ENCODE data around the gene PLD4.

PLD4 gene

DNA sequence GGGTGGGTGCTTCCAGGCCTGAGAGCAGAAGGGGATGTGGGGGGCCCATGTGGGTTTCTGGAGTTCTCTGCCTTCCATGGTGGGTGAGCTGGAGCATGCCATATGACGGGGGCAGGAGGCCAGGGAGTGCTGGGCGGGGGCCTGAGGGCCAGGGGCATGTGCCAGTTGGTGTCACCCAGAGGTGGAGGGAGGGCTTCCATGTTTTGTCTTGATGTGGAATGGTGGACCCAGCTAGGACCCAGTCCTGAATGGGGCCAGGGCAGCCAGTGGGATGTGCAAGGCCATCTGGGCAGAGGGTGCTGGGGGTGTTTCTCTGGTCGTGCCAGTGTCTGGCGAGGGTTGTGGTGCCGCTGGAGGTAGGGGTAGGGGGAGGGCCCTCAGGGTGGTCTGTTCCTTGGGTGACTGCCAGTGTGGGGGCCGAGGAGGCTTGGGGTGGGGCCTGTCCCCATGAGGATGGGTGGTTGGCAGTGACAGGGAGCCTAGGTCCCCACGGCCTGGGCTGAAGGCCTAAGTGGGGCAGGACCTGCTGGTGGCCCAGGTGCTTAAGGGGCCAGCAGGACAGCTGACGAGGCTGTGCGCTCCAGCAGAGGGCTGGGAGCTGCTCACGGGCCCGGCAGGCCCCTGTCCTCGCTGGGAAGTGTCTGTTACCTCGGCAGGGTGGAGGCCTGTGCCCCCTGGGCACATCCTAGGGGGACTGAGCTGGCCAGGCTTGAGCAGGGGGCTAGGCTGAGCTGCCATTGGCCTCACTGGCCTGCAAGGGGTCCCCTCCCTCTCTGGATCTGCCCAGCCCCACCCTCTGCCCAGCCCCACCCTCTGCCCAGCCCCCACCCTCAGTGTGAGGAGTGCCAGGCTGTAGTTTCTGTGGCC lies 32.8 kb upstream of the PLD4 start:
- Histone ChIP-seq H3K4me3 (ENCODE audit: low read length, poor library complexity, severe bottlenecking) (no peak overlapping the region), H3K79me2 (ENCODE audit: insufficient read depth, low read length) (no peaks in the 10 kb centered on the region), H3K9me2 (replicated peaks; ENCODE audit: low read depth, low read length) (no peaks in the 10 kb centered on the region), H2AFZ (ENCODE audit: low read length) (no peak overlapping the region), H3K9me3 (ENCODE audit: insufficient read depth, low read depth, low read length) (no peaks in the 10 kb centered on the region), H4K20me1 (ENCODE audit: insufficient read depth, low read length, poor library complexity, severe bottlenecking) (no peaks in the 10 kb centered on the region), H3K4me2 (ENCODE audit: low read depth, low read length, poor library complexity, severe bottlenecking) (no peak overlapping the region), H3K27me3 (ENCODE audit: insufficient read depth, low read length, poor library complexity, severe bottlenecking) (no peaks in the 10 kb centered on the region), H3K4me1 (ENCODE audit: insufficient read depth, low read length, poor library complexity, severe bottlenecking) (no peaks in the 10 kb centered on the region), H3K36me3 (ENCODE audit: insufficient read depth, low read length) (no peaks in the 10 kb centered on the region), H3F3A (ENCODE audit: low read depth) (no peaks in the 10 kb centered on the region), H3K9ac (ENCODE audit: low read depth, low read length, poor library complexity, severe bottlenecking) (no peak overlapping the region)
- TF ChIP-seq, protein P1, sequence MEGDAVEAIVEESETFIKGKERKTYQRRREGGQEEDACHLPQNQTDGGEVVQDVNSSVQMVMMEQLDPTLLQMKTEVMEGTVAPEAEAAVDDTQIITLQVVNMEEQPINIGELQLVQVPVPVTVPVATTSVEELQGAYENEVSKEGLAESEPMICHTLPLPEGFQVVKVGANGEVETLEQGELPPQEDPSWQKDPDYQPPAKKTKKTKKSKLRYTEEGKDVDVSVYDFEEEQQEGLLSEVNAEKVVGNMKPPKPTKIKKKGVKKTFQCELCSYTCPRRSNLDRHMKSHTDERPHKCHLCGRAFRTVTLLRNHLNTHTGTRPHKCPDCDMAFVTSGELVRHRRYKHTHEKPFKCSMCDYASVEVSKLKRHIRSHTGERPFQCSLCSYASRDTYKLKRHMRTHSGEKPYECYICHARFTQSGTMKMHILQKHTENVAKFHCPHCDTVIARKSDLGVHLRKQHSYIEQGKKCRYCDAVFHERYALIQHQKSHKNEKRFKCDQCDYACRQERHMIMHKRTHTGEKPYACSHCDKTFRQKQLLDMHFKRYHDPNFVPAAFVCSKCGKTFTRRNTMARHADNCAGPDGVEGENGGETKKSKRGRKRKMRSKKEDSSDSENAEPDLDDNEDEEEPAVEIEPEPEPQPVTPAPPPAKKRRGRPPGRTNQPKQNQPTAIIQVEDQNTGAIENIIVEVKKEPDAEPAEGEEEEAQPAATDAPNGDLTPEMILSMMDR (conservative IDR thresholded peaks at IDR 0.05; ENCODE audit: low read length) = no peak
- TF ChIP-seq EZH2phosphoT487 (IDR thresholded peaks at IDR 0.05; ENCODE audit: borderline replicate concordance) = no peak

DNA sequence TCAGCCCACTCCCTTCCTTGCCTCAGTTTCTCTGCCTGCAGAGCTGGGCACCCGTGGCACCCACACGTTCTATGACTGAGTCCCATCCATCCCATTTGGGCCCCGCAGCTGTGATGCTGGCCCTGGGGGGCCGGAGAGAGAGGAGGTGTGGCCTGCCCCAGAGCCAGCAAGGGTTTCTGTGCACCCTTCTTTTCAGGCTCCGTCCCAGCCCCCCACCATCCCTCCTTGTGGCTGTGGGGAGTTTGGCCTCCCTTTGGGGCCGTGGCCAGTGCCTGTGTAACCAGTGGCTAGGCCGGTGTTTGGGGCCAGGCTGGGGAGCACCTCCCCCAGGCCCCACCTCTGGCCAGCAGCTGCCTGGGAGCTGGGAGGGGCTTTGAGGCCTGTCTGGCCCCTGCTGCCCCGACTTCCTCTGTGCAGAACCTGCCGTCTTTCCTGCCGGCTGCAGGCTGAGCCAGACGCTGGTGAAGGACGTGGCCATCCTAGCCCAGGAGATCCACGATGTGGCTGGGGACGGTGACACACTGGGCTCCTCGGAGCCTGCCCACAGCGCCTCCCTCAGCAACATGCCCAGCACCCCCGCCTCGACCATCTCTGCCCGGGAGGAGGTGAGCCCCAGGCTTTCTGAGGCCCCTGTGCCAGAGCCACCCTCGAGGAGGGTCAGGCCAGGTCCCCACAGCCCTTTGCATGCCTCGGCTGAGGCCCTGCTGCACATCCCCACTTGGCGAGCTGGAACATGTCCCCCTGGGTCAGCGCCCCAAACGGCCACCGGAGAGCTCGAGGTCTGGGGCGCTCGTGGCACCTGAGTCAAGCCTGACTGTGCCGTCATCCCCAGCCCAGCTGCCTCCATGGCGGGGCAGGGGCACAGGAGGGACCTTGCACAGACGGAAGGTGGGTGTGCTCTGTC lies 31.9 kb upstream of the PLD4 start:
- Histone ChIP-seq H3K9me2 (replicated peaks; ENCODE audit: low read depth, low read length) (no peaks in the 10 kb centered on the region), H3F3A (ENCODE audit: low read depth) (no peaks in the 10 kb centered on the region), H3K9ac (ENCODE audit: low read depth, low read length, poor library complexity, severe bottlenecking) (no peak overlapping the region), H3K4me3 (ENCODE audit: low read length, poor library complexity, severe bottlenecking) (no peak overlapping the region), H3K36me3 (ENCODE audit: insufficient read depth, low read length) (no peaks in the 10 kb centered on the region), H4K20me1 (ENCODE audit: insufficient read depth, low read length, poor library complexity, severe bottlenecking) (no peaks in the 10 kb centered on the region), H3K9me3 (ENCODE audit: insufficient read depth, low read depth, low read length) (no peaks in the 10 kb centered on the region), H2AFZ (ENCODE audit: low read length) (no peak overlapping the region), H3K27me3 (ENCODE audit: insufficient read depth, low read length, poor library complexity, severe bottlenecking) (no peaks in the 10 kb centered on the region), H3K4me1 (ENCODE audit: insufficient read depth, low read length, poor library complexity, severe bottlenecking) (no peaks in the 10 kb centered on the region), H3K79me2 (ENCODE audit: insufficient read depth, low read length) (no peaks in the 10 kb centered on the region), H3K4me2 (ENCODE audit: low read depth, low read length, poor library complexity, severe bottlenecking) (no peak overlapping the region)
- TF ChIP-seq EZH2phosphoT487 (IDR thresholded peaks at IDR 0.05; ENCODE audit: borderline replicate concordance) = no peak
- TF ChIP-seq, protein P1 (conservative IDR thresholded peaks at IDR 0.05; ENCODE audit: low read length) = no peak

DNA sequence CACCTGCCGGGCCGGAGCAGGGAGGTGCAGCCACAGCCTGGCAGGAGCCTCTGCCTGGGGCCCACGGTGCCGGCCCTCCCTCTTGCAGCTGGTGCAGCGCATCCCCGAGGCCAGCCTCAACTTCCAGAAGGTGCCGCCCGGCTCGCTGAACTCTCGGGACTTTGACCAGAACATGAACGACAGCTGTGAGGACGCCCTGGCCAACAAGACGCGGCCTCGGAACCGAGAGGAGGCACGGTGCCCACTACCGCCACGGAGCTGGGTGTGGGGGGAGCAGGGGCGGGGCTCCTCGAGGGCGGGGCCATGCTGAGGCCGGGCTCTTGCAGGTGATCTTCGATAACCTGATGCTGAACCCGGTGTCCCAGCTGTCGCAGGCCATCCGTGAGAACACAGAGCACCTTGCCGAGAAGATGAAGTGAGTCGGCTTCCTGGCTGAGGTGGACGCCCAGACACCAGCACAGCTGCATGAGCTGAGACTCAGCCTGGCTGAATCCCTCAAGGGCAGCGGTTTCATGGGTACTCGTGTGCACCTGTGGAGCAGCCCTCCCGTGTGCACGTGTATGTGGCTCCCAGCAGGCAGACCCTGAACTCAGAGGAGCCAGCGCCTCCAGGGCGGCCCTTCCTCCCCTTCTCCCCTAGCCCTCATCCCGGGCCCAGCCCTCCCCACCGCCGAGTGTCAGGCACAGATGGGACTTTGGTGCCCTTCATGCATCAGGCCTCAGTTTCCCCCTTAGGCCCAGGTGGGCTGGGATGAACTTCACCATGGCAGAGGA lies 31.1 kb upstream of the PLD4 start:
- Histone ChIP-seq H3K27me3 (ENCODE audit: insufficient read depth, low read length, poor library complexity, severe bottlenecking) (no peaks in the 10 kb centered on the region), H3K79me2 (ENCODE audit: insufficient read depth, low read length) (no peaks in the 10 kb centered on the region), H3F3A (ENCODE audit: low read depth) (no peaks in the 10 kb centered on the region), H3K36me3 (ENCODE audit: insufficient read depth, low read length) (no peaks in the 10 kb centered on the region), H3K9me2 (replicated peaks; ENCODE audit: low read depth, low read length) (no peaks in the 10 kb centered on the region), H4K20me1 (ENCODE audit: insufficient read depth, low read length, poor library complexity, severe bottlenecking) (no peaks in the 10 kb centered on the region), H3K4me2 (ENCODE audit: low read depth, low read length, poor library complexity, severe bottlenecking) (no peak overlapping the region), H3K9ac (ENCODE audit: low read depth, low read length, poor library complexity, severe bottlenecking) (no peak overlapping the region), H3K4me1 (ENCODE audit: insufficient read depth, low read length, poor library complexity, severe bottlenecking) (no peaks in the 10 kb centered on the region), H2AFZ (ENCODE audit: low read length) (no peak overlapping the region), H3K9me3 (ENCODE audit: insufficient read depth, low read depth, low read length) (no peaks in the 10 kb centered on the region), H3K4me3 (ENCODE audit: low read length, poor library complexity, severe bottlenecking) (no peak overlapping the region)
- TF ChIP-seq, protein P1 (conservative IDR thresholded peaks at IDR 0.05; ENCODE audit: low read length) = no peak
- no peak for TF ChIP-seq EZH2phosphoT487 (IDR thresholded peaks at IDR 0.05; ENCODE audit: borderline replicate concordance)

Measured in Loucy (cell line).